GM10266 (cell line): ENCODE results near the gene MAPK1.

Experiments used
- DNase-seq: peaks from one replicate; pipeline ENCODE4 v3.0.0; 2012; ENCODE audit errors: extremely low spot score
- CTCF ChIP-seq: IDR thresholded peaks from 2 replicates; pipeline ENCODE4 v1.5.1; 2012; ENCODE audit warnings: mild to moderate bottlenecking, low read depth; ENCODE audit not compliant: control insufficient read depth, insufficient read depth; ENCODE audit errors: missing control alignments

Gene MAPK1

DNA sequence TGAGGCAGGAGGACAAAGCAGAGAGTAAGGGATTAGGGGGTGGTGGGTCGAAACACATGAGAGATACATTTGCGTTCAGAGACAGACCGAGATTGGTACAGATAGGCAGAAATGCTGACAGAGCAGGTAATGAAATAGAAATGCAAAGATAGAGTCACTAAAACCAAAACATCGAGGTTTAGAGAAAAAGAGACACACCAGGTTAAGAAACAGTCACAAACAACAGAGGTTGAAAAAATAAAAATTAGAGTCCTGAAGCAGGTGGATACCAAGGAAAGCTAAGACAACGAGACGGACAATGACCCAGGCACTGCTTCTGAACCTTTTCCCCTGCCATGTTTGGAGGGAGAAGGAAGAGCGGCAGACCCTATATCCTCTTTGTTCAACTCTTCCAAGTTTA, 1.2 kb upstream of the MAPK1 start:
- DNase-seq = no peak
- no peak for TF ChIP-seq CTCF

DNA sequence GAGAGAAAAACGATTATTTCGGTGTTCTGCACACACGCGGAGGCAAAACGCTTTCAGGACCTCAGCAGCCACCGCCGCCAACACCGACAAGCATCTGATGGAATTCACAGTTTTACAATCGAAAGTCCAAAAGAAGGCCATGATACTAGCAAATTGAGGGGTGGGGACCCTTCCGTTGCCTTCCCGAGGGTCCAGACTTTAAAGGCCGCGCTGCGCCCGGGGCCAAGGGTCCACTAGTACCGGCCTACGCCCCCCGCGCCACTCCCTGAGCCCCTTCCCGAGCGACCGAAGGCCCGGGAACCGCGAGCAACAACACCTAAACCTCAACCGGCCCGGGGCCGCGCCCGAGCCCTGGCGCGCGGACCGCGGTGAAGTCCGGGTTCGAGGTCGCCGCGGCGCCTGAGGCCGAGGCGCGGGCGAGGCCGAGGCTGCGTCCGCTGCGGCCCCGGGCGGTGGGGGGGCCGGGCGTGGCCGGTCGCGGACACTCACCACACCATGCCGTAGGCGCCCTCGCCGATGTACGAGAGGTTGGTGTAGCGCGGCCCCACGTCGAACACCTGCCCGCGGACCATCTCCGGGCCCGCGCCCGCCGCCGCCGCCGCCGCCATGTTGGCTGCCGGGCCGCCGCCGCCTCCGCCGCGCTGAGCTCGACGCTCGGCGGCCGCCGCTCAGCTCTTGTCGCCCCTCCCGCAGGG, 465 bp downstream of the MAPK1 start:
- DNase-seq = no peak
- no peak for TF ChIP-seq CTCF

DNA sequence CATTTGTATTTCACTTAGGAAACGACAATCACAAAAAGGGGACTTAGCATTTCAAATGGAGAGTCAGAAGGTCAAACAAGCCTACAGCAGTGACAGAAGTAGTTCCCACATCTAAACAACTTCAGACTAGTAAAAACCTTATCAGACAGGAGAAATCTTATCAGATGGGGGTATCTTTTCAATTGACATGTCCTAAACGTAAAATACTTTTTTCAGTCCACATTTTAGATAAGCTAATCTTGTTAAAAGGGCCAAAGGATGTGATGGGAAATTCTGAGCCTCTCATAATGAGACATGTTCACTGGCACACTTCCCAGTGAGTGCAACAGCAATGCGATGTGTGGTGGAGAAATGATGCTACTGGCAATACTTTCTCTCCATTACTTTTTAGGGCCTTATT, 2.4 kb downstream of the MAPK1 start:
- no peak for DNase-seq
- no peak for TF ChIP-seq CTCF

DNA sequence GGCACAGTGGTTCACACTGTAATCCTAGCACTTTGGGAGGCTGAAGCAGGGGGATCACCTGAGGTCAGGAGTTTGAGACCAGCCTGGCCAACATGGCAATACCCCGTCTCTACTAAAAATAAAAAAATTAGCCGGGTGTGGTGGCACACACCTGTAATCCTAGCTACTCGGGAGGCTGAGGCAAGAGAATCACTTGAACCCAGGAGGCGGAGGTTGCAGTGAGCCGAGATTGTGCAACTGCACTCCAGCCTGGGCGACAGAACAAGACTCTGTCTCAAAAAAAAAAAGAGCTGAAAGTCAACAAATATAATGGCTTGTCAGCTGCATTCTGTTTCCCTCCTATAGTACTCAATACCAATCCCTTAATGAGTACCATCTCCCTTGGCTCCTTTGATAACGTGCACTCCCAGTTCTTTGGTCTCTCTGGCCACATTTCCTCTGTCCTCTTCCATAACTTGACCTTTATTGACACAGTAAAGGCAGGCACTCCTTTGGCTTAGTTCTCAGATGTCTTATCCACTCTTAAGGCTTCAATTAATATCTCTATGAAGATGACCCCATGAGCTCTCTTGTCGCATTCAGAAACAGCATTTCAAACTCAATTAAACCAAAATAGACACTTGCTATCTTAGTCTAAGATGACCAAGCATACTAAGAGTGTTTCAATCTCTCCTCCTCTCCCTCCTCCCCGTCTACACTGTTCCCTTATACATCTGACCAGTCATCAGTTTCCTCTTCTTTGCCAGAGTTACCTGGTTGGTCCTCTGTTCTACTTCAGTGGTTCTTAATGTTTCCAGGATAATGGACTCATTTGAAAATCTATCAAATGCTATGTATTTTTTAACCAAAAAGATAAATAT, 4.8 kb downstream of the MAPK1 start:
- DNase-seq = no peak

GRCh38 chr22:21861851-21862250, 5.6 kb downstream of the MAPK1 start:
- DNase-seq = no peak
- TF ChIP-seq CTCF = no peak

More for the DNA sequence above, 4.8 kb downstream of the MAPK1 start:
- TF ChIP-seq CTCF = no peak

GRCh38 chr22:21861264-21861848, 6.1 kb downstream of the MAPK1 start:
- TF ChIP-seq CTCF = no peak
- no peak for DNase-seq
